NCI-H1048 (cell line): ENCODE measurements around the gene ST6GALNAC3.
A peak's percentile ranks its signal among the peaks of the same experiment; 100 is the strongest.
"Not testable (repeated sequence)": the region's sequence is repeated elsewhere in the genome, so short reads cannot be mapped to it uniquely, and the experiment has no call there.

Source experiments
- DNase-seq: peaks from one replicate; lab custom pipeline; 2025; lab: John Stamatoyannopoulos, UW

Gene ST6GALNAC3

DNA sequence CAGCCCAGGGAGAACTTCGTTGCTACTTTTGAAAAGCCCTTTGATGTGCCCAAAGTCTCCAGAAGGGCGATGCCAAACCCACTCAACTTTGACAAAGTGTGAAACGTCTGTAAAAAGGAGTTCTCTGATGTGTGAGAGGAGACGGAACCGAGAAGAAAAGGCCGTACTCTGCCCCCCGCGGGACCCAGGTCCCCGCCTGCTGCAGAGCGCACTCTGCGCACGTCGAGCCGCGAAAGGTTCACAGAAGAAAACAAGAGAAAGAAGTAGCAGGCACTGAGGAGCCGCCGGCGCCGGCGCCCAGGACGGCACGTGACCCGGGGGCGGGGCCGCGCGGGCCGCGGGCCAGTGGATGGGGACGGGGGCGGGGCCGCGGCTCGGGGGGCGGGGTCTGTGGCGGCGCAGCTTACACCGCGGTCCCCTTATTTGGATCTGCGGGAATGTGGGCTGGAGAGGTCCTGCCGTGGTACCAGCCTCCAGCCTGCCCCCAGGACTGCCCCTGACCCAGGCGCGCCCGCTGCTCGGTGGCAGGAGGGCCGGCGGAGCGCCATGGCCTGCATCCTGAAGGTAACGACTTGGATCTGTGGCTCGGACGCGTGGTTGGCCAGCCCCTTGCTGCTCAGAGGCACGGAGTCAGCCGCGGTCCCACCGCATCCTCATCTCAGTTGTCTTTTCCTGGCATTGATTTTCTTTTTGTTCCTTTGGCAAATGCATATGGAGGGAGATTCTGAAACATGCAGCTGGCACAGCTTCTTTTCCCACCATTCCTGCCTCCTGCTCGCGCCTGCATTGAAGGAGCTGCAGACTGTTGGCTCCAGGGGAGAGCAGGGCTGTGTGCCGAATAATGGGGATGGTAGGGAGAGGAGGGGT is at the start of gene ST6GALNAC3:
ST6GALNAC3 (plus strand) TSS at position 426 of the 867 bp plus-strand sequence.
- DNase-seq: no peak

DNA sequence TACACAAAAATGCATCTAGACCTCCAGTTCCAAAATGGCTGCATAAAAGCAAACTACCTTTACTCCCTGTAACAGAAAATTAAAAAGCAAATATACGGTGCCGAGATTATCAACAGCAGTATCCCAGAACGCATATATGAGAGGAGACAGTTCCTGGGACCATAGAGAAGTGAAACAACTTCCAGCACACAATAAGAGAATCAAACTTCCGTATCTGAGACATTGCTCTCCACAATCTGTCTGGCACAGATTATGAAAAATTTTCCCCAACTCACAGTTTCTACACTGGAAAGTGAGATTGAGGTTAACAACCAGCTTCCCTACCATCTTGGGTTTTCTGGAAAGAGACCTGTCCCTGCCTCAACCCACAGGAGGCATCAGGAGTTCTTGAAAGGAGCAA is 47.2 kb upstream of the ST6GALNAC3 start:
- DNase-seq: no peak

DNA sequence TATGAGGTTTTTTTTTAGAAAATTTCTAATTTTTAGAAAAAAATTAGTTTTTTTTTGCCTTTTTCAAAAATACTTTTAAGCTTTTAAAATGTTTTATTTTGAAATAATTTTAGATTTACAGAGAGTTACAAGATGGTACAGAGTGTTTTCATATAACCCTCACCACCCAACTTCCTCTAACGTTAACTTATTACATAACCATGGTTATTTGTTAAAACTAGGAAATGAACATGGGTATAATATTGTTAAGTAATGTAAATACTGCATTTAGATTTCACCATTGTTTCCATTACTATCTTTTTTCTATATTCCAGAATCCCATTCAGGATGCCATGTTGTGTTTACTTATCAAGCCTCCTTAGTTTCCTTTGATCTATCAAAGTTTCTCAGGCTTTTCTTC is 45.2 kb upstream of the ST6GALNAC3 start:
- DNase-seq: no peak

DNA sequence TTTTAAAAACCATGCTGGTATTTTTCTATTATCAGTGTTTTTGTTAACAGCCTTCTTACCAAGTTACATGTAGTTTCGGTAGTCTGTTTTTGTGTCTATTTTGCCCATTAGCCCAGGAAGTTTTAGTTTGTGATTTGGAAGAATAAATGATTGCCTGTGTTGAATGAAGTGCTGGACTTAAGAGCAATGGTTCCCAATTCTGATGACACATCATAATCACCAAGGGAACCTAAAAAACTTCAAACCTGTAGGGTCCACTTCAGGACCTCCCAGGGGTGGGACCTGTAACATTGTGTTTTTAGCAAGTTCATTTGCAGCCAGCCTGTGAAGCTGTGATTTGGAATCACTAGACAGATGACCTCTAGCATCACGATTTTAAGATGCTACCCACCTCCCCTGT is 43.0 kb upstream of the ST6GALNAC3 start:
- no peak for DNase-seq

DNA sequence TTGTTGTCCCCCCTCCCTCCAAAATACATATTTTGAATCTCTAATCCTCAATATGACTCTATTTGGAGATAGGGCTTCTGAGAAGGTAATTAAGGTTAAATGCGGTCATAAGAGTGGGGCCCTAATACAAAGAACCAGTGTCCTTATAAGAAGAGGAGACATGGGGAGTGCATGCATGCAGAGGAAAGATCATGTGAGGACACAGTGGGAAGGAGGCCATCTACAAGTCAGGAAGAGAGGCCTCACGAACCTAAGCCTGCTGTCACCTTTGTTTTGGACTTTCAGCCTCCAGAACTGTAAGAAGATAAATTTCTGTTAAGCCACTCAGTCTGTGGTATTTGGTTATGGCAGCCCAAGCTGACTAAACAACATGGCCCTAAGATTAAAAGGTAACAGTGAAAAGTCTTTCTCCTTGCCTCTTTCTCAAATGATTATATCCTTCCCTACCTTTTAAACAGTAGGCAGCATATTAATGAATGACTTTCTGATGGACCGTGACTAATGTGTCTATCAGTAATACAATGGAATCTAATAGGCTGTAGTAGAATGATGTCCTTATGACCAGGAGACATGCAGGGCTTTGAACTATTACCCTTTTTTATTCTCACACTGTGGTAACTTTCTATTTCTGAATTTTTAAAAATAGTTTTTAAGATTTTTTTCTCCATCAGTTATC is 40.6 kb upstream of the ST6GALNAC3 start:
- no peak for DNase-seq

DNA sequence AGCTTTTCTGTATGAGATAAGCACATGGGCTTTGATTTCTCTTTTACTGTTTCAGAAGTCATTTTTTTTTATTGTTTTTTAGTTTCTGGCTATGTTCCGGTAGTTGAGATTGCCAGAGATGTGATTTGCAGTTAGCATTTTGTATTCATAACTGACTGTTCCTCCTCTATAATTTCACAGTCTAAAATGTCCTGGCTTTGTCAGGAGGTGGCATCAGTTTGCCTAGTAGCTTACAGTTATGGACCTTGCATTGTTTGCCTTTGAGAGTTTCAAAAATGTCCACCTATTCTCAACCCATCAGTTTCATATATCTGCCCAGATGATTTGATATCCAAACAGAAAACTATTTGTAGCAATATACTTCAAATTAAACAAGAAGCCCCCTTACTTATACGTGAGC is 39.5 kb upstream of the ST6GALNAC3 start:
- DNase-seq: no peak

DNA sequence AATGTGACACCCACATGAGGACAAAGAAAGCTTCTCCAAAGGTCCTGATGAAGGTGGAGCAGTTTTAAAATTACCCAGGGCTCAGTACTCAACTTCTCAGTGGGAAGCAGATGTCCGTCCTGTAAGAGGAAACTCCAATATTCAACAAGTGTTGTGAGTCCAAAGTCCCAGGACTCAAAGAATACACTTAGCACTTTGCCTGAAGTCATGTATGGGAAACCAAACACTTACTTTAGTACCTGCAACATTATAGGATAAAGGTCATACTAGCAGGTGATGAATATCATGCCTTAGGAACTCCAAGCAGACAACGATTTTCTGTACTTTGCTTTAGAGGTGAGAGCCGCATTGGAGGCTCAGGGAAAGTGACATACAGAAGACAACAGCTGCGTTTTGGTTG is 37.2 kb upstream of the ST6GALNAC3 start:
- no peak for DNase-seq

DNA sequence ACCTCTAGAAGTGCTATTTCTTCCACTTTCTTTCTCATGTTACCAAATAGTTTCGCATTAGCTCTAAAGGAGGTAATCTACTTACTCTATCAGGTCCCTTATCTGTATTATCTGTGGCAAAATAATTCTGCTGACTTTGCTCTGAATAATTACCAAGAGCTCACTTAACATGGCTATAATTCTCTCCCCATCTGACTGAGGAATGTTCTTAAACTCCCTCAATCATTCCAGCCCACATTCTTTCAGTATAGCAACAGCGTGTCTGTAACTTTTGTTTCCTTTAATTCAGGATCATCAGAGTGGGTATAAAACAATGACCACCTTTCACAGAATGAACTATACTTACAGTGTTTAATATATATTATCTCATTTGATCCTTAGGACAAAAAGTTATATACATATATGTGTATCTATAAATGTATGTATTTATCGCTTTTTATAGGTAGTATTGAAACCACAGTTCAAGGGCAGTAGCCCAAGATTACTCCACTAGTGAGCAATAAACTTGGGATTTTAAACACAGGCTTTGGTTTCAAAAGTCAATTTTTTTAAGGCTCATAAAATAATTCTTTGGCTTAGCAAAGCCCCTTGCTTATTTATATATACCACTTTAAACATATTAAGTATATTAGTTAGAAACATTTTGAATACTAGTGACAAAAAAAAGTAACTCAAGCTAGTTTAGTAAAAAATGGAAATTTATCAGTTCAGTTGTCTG is 36.1 kb upstream of the ST6GALNAC3 start:
- DNase-seq: no peak

DNA sequence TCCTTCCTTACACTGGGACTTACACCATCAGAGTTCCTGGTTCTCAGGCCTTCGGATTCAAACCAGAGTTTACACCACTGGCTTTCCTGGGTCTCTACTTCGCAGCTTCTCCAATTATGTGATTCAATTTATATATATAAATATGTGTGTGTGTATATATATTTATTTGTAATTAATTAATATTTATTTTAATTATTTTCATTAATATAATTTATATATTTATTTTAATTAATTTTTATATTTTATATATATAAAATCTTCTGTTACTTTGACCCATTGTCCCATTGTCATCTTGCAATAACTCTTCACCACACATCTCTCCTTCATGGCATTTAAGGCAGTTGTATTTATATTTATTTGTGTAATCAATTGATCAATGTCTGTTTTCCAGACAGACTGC is 28.4 kb upstream of the ST6GALNAC3 start:
- no peak for DNase-seq

DNA sequence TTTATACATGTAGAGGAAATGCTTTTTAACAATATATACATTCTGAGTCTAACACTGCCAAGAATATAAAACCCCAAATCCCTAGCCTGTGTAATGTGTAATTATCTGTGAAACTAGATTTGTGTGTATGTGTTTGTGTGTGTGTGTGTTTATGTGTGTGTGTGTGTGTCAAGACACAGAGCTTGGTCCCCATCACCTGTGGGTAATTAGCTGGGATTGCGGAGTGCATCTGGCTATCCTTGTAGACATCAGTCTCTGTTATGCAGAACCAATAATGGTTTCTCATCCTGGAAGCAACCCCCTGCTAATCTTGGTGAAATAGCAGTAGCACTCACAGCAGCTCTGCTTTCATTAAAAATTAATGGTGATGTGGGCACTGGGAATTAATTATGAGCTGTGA is 26.3 kb upstream of the ST6GALNAC3 start:
- DNase-seq: no peak

DNA sequence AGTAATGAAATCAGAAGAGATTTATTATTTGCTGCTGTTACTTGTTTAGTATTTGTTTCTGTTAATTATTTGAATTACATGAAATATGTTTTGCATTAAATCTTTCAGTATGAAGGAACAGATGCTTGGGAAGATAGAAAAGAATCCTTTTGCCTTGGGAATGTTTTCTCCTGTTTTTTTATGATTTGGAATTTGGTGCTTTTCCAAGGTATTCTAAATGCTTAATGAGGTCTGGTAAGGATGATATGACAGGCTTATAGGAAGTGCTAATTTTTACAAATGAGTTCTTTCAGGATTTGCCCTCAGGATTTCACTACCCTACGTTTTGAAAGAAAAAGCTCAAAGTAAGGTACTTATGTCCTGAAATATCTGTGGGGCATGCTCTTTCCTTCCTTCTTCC is 25.6 kb upstream of the ST6GALNAC3 start:
- no peak for DNase-seq

DNA sequence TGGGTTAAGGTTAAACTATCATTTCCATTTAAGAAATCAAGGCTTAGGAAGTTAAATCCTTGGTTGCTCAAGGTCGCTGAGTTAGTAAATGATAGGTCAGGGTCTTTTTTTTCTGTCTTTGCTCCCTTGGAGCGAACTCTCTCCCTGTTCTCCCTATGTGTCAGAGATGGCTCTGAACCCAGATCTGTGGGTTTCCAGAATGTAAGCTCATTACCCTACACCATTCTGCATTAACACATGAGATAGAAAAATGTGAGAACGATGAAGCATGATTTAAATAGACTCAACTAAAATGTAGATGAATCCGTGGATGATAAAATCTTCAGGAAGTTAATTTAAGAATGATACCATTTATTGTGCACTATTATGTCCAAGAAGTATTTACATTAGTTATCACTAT is 25.0 kb upstream of the ST6GALNAC3 start:
- DNase-seq: no peak

DNA sequence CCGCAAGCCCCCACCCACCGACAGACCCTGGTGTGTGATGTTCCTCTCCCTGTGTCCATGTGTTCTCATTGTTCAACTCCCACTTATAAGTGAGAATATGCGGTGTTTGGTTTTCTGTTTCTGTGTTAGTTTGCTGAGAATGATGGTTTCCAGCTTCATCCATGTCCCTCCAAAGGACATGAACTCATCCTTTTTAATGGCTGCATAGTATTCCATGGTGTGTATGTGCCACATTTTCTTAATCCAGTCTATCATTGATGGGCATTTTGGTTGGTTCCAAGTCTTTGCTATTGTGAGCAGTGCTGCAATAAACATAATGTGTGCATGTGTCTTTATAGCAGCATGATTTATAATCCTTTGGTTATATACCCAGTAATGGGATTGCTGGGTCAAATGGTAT is 24.5 kb upstream of the ST6GALNAC3 start:
- not testable (repeated sequence) for DNase-seq

DNA sequence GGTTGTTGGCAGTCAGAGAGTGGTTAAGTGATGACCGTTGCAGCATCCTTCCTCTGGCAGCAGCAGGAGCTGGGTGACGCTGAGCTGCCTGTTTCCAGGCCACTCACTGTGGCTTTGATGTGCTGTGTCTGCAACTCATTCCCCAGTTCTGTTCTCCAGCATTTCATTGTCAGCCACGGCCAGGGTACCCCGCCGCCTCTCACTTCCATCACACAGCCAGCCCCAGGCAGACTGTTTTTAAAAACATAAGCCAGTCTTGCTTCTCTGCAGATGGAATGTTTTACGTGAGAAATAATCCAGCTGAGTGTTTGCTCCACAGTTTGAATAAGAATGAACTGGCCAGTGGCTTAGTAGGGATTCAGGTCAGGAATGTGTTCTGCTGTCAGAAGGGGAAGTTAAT is 21.5 kb upstream of the ST6GALNAC3 start:
- DNase-seq: no peak

DNA sequence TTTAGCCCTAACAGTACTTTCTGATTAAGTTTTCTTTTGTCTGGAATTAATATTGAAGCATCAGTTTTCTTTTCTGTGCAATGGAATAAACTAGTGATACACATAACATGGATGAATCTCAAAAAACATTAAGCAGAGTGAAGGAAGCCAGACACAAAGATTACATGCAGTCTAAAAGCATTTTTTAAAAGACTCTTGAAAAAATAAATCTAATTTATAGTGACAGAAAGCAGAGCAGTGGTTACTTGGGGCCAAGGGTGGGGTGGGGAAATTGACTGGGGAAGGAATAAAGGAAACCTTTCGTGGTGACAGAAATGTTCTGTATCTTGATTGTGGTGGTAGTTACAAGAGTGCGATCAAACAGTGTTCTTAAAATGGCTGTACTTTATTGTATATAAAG is 20.2 kb upstream of the ST6GALNAC3 start:
- DNase-seq: no peak

DNA sequence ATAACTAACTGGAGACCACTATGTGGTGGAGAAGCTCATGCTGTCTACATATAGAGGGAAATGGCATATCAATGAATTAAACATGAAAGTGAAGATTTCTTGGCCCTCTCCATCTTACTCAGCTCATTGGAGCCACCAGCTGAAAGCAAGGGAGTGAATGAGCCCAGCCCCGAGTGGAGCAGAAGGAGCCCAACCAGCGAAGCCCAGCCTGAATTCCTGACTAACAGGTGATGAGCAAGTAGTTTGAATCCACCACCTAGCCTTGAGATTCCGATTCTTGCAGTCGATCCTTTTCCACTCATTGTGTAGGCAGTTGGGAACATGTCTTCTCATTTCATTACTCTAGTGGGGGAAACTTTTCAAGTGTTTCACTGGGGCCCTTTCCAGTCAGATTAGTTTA is 18.6 kb upstream of the ST6GALNAC3 start:
- DNase-seq: no peak

DNA sequence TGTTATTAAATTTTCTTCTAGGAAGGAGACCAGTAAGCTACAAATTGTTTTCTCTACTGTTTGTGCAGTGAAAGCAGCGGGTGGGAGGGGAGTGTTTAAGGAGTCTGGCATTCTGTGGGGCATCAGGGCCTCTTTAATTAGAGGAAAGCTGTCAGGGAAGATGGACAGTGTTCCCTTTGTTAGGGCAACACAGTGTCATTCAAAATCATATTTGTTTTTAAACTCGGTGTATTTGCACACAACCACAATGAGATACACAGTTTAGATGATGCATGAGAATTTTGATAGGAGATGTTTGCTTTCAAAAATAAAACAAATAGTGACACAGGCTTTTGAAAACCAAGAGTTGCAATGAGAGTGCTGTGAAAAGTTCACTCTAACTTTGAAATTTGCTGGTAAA is 15.1 kb upstream of the ST6GALNAC3 start:
- peak; percentile 58 for DNase-seq

DNA sequence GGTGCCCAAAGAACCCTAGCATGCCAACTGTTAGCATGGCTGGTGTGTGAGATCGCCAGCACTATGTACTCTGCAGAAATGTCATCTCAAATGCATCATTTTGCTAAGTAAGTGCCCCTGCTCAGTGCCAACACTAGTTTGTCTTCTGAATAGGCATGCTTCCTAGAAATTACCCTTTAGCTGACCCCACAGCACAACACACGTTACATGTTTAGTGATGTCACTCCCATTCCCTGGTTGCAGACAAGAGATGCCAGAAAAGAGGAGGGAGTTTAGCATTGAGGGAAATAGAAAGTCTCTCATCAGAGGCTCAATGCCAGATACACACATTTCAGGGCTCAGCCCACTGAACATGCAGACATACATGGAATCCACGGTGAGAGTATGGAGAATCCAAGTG is 9.3 kb upstream of the ST6GALNAC3 start:
- DNase-seq: no peak

DNA sequence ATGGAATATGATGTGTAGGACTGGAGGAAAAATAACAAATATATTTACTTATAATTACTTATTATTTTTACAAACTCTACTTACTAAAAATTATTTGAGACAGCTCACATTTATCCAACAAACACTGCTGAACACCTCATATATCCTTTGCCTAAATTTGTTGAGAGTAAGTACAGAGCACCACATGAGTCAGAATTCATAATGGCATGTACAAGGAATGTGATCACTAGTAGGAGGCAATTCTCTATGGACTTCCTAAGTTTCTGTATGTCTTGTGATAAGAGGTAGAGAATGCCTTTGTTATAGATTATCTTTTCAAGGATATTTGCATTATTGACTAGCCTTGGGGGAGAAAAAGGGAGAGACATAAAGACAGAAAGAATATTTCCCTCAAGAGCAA is 8.2 kb upstream of the ST6GALNAC3 start:
- DNase-seq: no peak

DNA sequence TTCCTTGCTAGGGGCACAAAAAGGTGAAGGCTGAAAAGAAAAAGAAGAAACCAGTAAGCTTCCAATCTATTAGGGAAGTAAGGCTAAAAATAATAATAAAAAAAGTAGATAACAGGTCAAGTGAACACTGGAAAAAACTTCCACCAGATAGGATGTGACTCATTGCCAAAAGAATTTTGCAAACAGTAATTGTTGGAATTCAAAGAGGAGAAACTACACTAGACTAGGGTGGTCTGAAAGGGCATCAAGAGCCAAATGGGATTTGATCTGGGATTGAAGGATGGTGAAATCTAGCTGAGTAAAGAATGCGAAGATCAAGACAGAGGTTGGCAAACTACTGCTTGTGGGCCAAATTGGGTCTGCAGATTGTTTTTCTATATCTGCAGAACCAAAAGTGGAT is 6.0 kb upstream of the ST6GALNAC3 start:
- DNase-seq: no peak

DNA sequence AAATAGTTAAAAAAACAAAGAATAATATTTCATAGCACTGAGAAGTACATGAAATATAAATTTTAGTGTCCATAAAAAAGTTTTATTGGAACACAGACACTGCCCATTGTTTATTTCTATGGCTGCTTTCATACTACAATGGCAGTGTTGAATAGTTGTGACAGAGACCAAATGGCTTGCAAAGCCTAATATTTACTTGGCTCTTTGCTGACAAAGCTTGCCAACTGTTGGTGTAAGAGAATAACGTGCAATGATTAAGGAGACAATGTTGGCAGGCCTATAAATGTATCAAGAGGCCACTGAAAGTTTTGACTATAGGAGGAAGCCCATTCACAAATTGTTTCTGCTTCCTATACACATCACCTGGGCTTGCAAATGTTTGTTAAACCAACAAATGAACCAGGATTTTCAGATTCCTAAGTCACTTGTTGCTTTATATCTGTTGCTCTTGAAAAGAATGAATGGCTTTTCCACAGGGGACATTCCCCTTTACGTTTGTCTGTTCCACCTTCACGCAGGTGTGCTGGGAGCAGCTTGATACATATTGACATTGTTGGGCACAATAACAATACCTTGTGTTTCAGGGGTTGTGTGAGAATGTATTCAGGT is 5.5 kb upstream of the ST6GALNAC3 start:
- no peak for DNase-seq

DNA sequence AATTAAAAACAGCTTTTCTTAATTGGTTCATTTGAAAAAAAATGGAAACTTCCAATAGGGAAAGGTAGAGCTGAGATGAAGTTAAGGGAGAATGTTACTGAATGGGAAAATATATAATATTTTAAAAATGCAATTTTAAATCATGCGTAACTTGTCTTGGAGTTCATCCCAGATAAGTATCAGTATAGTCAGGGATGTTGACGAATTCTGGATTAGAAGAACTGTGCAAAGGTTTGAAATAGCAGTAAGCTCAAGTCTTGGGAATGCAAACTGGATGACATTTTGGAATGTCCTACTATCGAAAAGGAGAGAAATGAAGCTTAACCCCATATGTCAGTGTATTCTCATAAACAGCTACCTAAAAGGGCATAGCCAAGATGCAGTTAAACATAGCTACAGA is 4.0 kb upstream of the ST6GALNAC3 start:
- no peak for DNase-seq

DNA sequence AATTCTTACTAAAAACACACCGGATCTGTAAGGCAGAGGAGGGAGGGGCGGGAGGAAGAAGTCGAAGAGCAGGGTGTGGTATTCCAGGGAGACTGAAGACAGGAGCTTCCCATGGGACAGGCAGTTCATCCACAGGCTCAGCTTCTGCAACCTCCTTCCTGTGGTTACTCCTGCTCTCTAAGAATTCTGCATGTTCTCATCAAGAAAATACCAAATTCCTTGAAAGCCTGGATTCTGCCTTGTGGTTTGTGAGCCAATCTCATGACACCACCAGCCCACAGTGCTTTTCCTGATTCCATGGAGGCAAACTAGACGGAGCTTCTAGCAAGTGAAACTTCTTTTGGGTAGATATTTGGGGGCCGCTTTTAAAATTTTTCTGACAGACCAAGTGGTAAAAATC is 1.1 kb upstream of the ST6GALNAC3 start:
- no peak for DNase-seq
